IMR-90 (cell line): ENCODE data around the gene PARP3. TPM values are rescaled to one million over a fixed set of nuclear protein-coding genes. Genes with fewer than 3 reads are reported as not detected.
"Not testable (repeated sequence)": the region's sequence is repeated elsewhere in the genome, so short reads cannot be mapped to it uniquely, and the experiment has no call there.

ENCODE experiments used
- ATAC-seq: fragments of 200-7000 bp; cut with Tn5 transposase; 2 replicates; pipeline ENCODE4 v1.9.1; 2020; ENCODE audit warnings: low read depth, mild to moderate bottlenecking, moderate library complexity
- BruUV-seq: library from RNA; stranded (reverse); fragments of 400-500 nt; replicated peaks from 2 replicates; lab custom pipeline; 2021; lab: Mats Ljungman, UMichigan
- CTCF ChIA-PET: fragments of 300-600 bp; formaldehyde crosslinking; extraction: SDS; loops from one replicate; lab custom pipeline; 2021; ENCODE audit warnings: antibody characterized with exemption; lab: Yijun Ruan, JAX
- POLR2A ChIA-PET: fragments of 300-600 bp; sonication (Branson Sonifier 250); formaldehyde crosslinking; loops from one replicate; lab custom pipeline; 2022; ENCODE audit warnings: antibody characterized with exemption; ENCODE audit not compliant: unreplicated experiment; lab: Charles Lee
- DNase-seq: peaks from one replicate; pipeline ENCODE4 v3.0.0; 2013
- H2AFZ ChIP-seq: replicated peaks from 2 replicates; pipeline ENCODE3; 2013; ENCODE audit warnings: low read length, mild to moderate bottlenecking; ENCODE audit not compliant: poor library complexity
- H2AK5ac ChIP-seq: 2 replicates; pipeline ENCODE4 v1.6.1; 2013; ENCODE audit warnings: low read depth, low read length, inconsistent platforms
- H2AK9ac ChIP-seq: replicated peaks from 2 replicates; pipeline ENCODE3; 2013; ENCODE audit warnings: mild to moderate bottlenecking, low read depth, low read length, moderate library complexity; ENCODE audit not compliant: poor library complexity
- H2BK120ac ChIP-seq: 2 replicates; pipeline ENCODE4 v1.6.1; 2013; ENCODE audit warnings: low read depth, low read length, inconsistent platforms
- H2BK15ac ChIP-seq: 3 replicates; pipeline ENCODE4 v1.6.1; 2013; ENCODE audit warnings: low read depth, low read length, inconsistent platforms
- H2BK20ac ChIP-seq: 2 replicates; pipeline ENCODE4 v1.6.1; 2013; ENCODE audit warnings: low read depth, mild to moderate bottlenecking, inconsistent platforms, low read length, moderate library complexity
- H2BK5ac ChIP-seq: 2 replicates; pipeline ENCODE4 v1.6.1; 2013; ENCODE audit warnings: mild to moderate bottlenecking, low read depth, low read length, inconsistent platforms; ENCODE audit not compliant: poor library complexity, severe bottlenecking
- H3K14ac ChIP-seq: replicated peaks from 2 replicates; pipeline ENCODE4 v1.6.1; 2013; ENCODE audit warnings: low read depth, low read length, inconsistent platforms
- H3K18ac ChIP-seq: 2 replicates; pipeline ENCODE4 v1.6.1; 2013; ENCODE audit warnings: low read depth, low read length, control low read depth
- H3K23ac ChIP-seq: 2 replicates; pipeline ENCODE4 v1.6.1; 2013; ENCODE audit warnings: low read depth, low read length, inconsistent platforms
- H3K27ac ChIP-seq: 2 replicates; pipeline ENCODE4 v1.5.1; 2013; ENCODE audit warnings: mild to moderate bottlenecking, control low read depth, low read length; ENCODE audit not compliant: insufficient read depth
- H3K27me3 ChIP-seq: 2 replicates; pipeline ENCODE4 v1.6.1; 2013; ENCODE audit warnings: low read length; ENCODE audit not compliant: control insufficient read depth, insufficient read depth
- H3K36me3 ChIP-seq: 2 replicates; pipeline ENCODE4 v1.6.1; 2013; ENCODE audit warnings: low read length, mixed read lengths; ENCODE audit not compliant: control insufficient read depth, insufficient read depth
- H3K4ac ChIP-seq: 2 replicates; pipeline ENCODE4 v1.6.1; 2013; ENCODE audit warnings: low read depth, low read length, inconsistent platforms
- H3K4me1 ChIP-seq: 2 replicates; pipeline ENCODE4 v1.6.1; 2013; ENCODE audit warnings: low read length, mixed read lengths; ENCODE audit not compliant: control insufficient read depth, insufficient read depth
- H3K4me2 ChIP-seq: 2 replicates; pipeline ENCODE4 v1.6.1; 2013; ENCODE audit warnings: low read depth, mild to moderate bottlenecking, control low read depth, low read length, moderate library complexity
- H3K4me3 ChIP-seq: 2 replicates; pipeline ENCODE4 v1.5.1; 2013; ENCODE audit warnings: low read depth, mild to moderate bottlenecking, control low read depth, low read length, moderate library complexity; ENCODE audit not compliant: insufficient read depth
- H3K56ac ChIP-seq: 2 replicates; pipeline ENCODE4 v1.6.1; 2013; ENCODE audit warnings: low read length, inconsistent platforms; ENCODE audit not compliant: insufficient read depth; ENCODE audit errors: extremely low read depth
- H3K79me1 ChIP-seq, 2 experiments: 2 replicates each; pipeline ENCODE4 v1.6.1; 2013; ENCODE audit warnings: low read length in 2 of 2, inconsistent platforms in 1 of 2, low read depth in 1 of 2
- H3K9ac ChIP-seq: 2 replicates; pipeline ENCODE4 v1.6.1; 2013; ENCODE audit warnings: low read depth, low read length, control low read depth
- H3K9me1 ChIP-seq: 2 replicates; pipeline ENCODE4 v1.6.1; 2013; ENCODE audit warnings: low read length, inconsistent platforms; ENCODE audit not compliant: insufficient read depth
- H3K9me3 ChIP-seq: 2 replicates; pipeline ENCODE4 v1.6.1; 2013; ENCODE audit warnings: low read length; ENCODE audit not compliant: control insufficient read depth, insufficient read depth
- H4K20me1 ChIP-seq: 2 replicates; pipeline ENCODE4 v1.6.1; 2013; ENCODE audit warnings: low read length, inconsistent platforms; ENCODE audit not compliant: insufficient read depth
- H4K5ac ChIP-seq: 2 replicates; pipeline ENCODE4 v1.6.1; 2013; ENCODE audit warnings: mild to moderate bottlenecking, low read depth, low read length, control low read depth
- H4K8ac ChIP-seq, 2 experiments: 2 replicates each; pipeline ENCODE4 v1.6.1; 2013; ENCODE audit warnings: low read depth in 2 of 2, low read length in 2 of 2, control low read depth in 1 of 2, inconsistent platforms in 1 of 2
- H4K91ac ChIP-seq: 2 replicates; pipeline ENCODE4 v1.6.1; 2013; ENCODE audit warnings: low read depth, low read length, inconsistent platforms; ENCODE audit not compliant: insufficient read depth
- WGBS, 2 experiments: methylation state at CpG; one replicate each; pipeline versions ENCODE4 v1.1.5 to v1.1.7; 2013; ENCODE audit warnings: missing lambda C conversion rate in 2 of 2; ENCODE audit not compliant: insufficient read length in 1 of 2; ENCODE audit errors: extremely low coverage in 2 of 2; 5-methylcytosine and 5-hydroxymethylcytosine counted together
- dilution Hi-C: fragments of 300-500 bp; cut with HindIII; formaldehyde crosslinking; loops from one replicate; pipeline ENCODE4 v1.14.3; 2018; ENCODE audit warnings: low sequenced_read_pairs; ENCODE audit not compliant: unreplicated experiment
- in situ Hi-C: fragments of 300-500 bp; cut with MboI; formaldehyde crosslinking; loops from 3 replicates; pipeline ENCODE4 v1.14.3; 2019; ENCODE audit warnings: low sequenced_read_pairs, inconsistent platforms, mixed read lengths
- intact Hi-C: fragments of 100-400 bp; cut with micrococcal nuclease; formaldehyde crosslinking; loops from 2 replicates; pipeline ENCODE4 v1.10.0; 2022
- polyA plus RNA-seq, 3 experiments: library from polyadenylated mRNA; depleted of rRNA; stranded (reverse); fragments of >200 nt; gene quantifications; 2 replicates each; pipeline ENCODE4 v1.2.3, GENCODE V29; 2012; ENCODE audit warnings: low replicate concordance in 1 of 3
- total RNA-seq: library from RNA; depleted of rRNA; stranded (reverse); fragments of >200 nt; gene quantifications from 2 replicates; pipeline ENCODE4 v1.2.3, GENCODE V29; 2012

Gene PARP3
- total and polyA plus RNA-seq, 2 of the 4 experiments (the other 2 are of a cell fraction), result 16.3 to 22.0 TPM

DNA sequence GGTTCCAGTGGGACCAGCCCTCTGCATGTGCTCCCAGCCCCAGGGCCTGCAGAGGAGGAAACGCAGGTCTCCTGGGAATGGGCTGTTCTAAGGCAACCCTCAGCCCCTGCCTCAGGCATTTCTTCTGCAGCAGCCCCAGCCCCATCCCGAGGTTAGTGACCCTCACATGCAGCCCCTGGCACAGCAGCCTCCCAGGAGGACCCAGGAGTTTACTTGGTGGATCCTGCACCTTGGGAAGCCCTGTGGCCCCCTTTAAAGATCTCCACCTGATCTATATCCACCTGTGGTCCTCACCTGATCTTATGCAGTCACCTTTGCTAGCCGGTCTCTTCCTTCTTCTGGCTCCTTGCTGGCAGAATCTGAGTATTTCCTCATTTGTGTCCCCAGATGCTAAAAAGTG, 13.2 kb upstream of the PARP3 start:
- H3K9me1 ChIP-seq, H2AFZ ChIP-seq, H4K8ac ChIP-seq, H3K79me1 ChIP-seq, CTCF ChIA-PET, H3K23ac ChIP-seq, H2BK20ac ChIP-seq, BruUV-seq, H3K27ac ChIP-seq, H3K27me3 ChIP-seq, H2AK9ac ChIP-seq, H3K4me3 ChIP-seq, H3K9ac ChIP-seq, H3K4me1 ChIP-seq, ATAC-seq, dilution Hi-C loops, H3K14ac ChIP-seq, H4K91ac ChIP-seq, H4K5ac ChIP-seq, H3K56ac ChIP-seq, H3K4ac ChIP-seq, H2BK5ac ChIP-seq, H3K9me3 ChIP-seq, H3K18ac ChIP-seq, H2BK15ac ChIP-seq, H4K20me1 ChIP-seq, H2AK5ac ChIP-seq, DNase-seq, POLR2A ChIA-PET, H3K4me2 ChIP-seq, H2BK120ac ChIP-seq: not testable (repeated sequence)
- in situ Hi-C loops, result loop anchor here (25.0 kb wide), 1 partner anchor 542 kb away; the partner anchor contains the start of genes MANF and RBM15B
- WGBS, 2 experiments, result 67% methylated on average over 1 of the region's 3 CpGs; no CpG with 5 or more reads in 1 of the 2 experiments
- peaks cover 19% of the 10 kb centered on the region for H3K36me3 ChIP-seq
- intact Hi-C loops, result loop anchor here (10.0 kb wide), 1 partner anchor 594 kb away; no protein-coding TSS in a partner anchor
